Activated CD8-positive, alpha-beta memory T cell treated with anti-CD3 and anti-CD28 coated beads for 4 hours (primary cell): ENCODE data around the gene PRPF6.
"Not testable (repeated sequence)": the region's sequence is repeated elsewhere in the genome, so short reads cannot be mapped to it uniquely, and the experiment has no call there.

Experiments used
- DNase-seq, 2 donors: peaks; one replicate each; pipeline ENCODE4 v3.0.0-alpha.2; 2020; ENCODE audit warnings: low read depth in 2 of 2

The PRPF6 gene

DNA sequence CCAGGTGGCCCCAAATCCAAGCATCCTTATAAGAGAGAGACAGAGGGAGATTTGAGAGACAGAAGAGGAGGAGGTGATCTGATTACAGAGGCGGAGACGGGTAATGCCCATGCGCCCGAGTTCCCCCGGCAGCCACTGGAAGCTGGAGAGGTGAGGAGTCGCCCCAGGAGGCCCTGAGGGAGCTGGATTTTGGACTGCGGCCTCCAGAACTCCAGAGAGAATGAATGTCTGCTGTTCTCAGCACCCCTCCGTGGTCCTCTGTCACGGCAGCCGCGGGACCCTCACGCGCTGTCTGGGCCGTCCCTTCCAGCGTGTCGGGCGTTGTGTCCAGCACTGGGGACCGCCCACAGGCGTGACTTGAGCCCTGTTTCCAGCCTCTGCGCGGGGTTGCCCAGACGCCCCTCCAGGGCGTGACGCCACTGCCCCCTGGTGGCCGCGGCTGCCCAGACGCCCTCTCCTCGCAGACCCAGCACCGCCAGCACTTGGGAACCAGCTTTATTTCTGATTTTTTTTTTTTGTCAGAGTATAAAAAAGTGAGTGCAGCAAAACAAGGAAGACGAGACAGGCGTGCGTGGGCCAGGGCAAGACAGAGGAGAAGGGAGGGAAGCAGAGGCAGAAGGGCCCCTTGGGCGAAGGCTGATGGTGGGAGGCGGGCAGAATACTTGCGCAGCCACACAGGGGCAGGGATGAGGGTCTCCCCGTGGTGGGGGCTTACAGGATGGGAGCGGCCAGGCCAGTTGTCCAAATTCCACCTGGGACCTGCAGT, 7.1 kb upstream of the PRPF6 start:
- DNase-seq = no peak

DNA sequence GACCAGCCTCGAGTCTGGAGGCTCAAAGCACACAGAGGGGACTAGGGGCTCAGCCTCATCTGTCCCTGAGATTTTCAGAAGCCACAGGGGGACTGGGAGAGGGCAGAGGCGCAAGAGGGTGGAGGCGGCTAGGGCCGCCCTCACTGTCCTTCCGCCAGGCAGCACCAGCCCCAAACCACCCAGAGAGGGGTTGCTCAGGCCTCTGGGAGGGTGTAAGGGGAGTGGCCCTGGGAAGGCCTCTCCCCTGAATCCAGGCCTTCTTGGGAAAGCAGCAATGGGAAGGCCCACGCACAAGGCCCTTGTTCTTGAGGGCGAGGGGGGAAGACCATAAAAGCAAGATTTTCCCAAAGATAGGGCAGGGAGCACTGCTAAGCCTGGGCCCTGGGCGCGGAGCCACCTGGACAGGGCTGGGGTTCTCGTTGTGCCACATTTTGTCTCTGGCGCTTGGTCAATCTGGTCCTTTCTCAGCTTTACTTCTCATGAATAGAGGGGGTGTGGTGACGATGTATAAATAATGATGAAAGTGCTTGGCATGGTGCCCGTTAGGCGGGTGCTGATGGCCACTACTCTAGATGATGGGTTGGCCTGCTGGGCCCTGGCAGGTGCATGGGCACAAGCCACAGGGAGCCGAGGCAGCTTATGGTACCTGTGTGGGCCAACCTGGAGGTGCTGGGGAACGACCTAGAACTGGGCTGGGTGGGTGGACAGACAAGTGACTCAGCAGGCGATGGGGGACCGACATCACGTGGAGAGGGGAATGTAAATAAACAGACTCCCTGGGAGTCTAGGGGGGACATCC, 6.3 kb upstream of the PRPF6 start:
- DNase-seq = no peak

DNA sequence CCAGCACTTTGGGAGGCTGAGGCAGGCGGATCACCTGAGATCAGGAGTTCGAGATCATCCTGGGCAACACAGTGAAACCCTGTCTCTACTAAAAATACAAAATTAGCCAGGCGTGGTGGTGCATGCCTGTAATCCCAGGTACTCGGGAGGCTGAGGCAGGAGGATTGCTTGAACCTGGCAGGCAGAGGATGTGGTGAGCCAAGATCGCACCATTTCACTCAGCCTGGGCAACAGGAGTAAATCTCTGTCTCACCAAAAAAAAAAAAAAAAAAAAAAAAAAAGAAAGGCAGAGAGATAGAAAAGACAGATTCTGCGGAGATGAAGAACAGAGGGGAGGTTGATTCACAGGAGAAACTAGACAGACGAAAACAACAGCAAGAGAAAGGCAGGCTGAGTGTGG, 4.4 kb upstream of the PRPF6 start:
- not testable (repeated sequence) for DNase-seq

DNA sequence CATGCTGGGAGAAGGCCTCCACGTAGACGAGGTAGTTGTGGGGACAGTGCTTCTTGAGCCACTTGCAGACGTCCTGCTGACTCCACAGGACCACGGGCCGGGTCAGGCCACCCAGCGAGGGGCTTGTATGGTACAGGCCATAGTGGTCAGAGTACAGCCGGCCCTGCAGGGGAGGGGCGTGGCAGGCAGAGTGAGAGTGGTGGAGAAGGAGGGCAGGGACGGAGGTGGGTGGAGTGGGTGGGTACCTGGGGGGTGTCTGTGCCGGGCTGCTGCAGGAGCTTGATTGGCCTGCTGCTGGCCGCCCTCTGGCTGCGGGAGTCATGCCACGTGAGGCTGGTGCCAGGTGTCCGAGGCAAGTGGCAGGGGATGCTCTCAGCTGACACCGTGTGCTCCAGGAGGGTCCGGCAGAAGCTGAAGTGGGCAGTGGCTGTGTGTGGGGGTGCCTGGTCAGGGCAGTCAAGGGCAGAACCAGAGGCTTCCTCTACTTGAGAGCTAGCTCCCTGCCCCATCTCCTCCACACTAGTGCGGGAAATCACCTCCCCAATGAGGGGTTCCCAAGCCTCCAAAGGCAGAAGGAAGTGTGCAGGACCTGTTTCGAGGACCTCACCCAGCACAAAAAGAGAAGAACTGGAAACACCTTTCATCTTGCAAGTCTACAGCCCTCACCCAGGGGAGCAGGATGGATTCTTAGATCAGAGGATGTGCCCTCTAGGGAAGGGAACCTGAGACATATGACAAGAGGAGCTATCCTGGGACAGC, 3.8 kb upstream of the PRPF6 start:
- DNase-seq = no peak

DNA sequence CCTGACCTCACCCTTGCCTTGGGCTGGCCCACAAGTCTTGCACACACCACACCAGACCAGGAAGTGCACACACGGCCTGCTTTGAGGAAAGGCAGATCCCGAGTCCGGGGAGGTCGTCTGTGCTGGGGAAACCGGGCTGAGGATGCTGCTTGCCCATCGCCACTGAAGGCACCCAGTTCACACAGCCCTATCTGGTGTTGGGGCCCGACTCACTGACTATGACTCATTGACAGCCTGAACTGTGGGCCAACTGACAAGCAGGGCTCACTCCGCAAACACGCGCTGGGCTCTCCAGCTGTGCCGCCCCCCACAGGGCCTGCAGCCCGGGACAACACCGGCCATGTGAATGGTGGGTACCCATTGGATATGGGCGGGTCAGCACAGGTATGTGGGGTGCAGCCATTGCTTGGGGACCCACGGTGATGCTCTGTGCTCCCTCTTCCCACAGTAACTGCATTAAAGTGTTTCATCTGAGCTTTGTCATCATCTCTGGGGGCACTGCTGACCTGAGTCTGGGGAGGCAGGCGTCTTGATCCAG, 3.1 kb upstream of the PRPF6 start:
- DNase-seq = no peak

DNA sequence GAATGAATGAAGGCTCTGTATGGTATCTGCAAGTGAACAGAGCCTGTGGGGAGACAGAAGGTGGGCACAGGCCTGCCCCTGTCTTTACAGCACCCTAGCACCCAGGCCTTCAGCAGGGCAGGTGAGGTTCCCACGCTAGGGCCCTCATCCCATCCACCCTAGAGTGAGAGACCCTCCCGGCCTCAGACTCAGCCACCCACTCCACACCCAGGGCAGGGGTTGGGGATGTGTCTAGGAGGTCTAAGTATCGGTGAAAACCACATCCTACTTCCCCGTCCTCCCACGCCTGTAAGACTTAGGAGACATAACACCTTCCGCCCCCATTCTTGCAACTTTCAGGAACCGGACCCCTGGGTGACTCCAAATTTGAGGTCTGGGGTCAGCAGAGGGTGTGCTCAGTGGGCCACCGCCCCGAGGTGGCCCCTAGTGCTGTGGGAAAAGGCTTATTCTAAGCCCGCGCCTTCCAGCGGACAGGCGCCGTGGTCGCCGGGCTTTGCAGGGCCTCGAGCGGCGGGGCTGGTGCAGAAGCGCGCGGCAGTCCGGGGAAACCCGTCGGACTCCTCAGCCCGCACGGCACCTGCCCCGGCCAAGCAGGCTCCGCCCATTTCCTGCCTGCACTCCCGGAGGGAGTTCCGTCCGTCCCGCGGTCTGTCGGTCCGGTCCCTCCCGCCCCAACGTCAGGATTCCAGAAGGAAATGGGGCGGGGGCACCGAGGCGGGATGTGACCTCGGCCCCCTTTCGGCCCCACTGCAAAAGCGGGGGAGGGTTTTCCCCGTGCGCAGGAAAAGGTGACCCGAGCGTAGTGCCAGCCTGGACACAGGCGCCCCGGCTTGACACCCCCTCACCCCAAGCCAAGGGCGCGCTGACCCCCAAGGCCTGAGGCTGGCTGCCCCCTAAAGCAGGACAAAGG, 2.4 kb upstream of the PRPF6 start:
- DNase-seq = no peak

DNA sequence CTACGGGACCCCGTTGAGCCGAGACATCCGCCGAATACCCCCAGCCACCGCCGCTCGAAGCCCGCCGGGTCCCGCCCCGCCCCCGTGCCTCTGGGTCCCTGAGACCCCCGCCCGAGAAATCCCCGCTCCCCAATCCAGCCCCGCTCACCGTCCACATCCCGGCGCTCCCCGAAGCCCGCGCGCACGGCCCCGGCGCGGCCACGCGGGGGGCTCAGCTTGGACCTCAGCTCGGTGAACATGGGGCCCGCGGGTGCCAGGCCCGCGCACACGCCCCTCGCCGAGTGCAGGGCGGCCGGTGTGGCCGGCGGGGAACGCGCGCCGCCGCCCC, 1.7 kb upstream of the PRPF6 start:
- DNase-seq = no peak

DNA sequence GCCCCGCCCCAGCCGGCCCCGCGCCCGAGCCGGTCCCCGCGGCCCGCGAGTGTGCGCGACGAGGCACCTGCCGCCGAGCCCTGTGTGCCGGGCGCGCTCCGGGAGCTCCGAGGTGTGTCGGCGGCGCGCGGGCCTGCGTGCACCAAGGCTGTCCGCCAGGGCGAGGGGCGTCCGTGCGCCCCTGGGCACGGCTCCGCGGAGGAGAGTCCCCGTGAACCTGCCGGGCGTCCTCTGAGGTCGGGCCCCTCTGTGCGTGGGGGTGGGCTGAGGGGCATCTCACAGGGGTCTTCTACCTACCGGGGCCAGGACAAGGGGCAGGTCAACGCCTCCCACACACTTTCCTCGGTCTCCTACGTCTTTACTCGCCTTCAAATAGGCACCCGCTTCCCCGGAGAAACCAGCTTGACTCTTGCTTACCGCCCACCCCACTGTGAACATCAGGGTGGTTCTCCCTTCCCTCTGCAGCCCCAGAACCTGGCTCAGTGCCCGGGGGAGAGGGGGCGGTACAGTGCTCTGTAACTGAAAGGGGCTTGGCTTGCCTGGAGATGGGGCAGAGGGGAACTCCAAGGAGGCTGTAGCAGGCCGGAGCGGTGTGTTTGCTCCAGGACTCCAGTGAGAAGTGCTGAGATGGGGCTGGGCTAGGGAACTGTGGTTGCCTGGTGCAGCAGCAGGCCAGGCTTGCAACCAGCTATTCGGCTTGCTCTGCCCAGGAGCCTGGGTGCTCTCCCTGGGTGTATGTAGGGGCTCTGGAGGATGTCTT, 1.2 kb upstream of the PRPF6 start, which contains the start of gene SAMD10:
SAMD10 (minus strand) TSS at position 86 of the 760 bp plus-strand sequence. CDS start 175 bp downstream, outside the sequence.
- peak; percentile 74 to 78 for DNase-seq

DNA sequence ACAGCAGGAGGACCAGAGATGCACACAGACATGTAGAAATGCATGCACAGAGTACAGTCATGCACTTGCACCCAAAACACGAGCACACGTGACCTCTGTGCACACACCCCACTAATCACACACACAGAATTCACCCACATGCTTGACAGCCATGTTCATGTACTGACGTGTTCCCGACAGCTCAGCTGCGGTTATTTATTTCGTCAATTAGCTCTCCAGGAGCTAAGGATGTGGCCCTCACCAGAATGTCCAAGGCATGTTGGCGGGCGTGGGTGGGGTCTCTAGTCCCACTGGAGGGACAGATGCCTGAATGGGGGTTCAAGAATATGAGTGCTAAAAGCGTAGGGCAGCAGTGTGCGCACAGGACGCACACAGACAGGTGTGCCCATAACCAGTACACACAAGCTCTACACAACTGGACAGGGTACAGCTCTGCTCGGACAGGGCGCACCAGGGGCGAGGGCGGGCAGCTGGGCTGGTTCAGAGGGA, 571 bp upstream of the PRPF6 start:
- DNase-seq = no peak

DNA sequence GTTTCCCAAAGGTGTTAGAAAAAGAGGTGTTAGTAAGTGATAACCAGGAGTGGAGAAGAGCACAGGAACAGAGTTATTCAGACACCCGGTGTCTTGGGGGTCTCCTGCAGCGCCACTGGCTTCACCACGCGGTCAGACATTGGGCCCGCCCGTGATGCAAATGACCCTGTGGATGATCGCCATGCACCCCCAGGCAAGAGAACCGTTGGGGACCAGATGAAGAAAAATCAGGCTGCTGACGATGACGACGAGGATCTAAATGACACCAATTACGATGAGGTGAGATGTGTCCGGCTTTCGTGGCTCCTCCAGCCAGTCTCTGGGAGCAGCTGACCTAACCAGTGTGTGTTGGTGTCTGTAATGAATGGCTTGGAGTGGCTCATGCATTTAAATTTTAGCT, 2.0 kb downstream of the PRPF6 start:
- DNase-seq = no peak

DNA sequence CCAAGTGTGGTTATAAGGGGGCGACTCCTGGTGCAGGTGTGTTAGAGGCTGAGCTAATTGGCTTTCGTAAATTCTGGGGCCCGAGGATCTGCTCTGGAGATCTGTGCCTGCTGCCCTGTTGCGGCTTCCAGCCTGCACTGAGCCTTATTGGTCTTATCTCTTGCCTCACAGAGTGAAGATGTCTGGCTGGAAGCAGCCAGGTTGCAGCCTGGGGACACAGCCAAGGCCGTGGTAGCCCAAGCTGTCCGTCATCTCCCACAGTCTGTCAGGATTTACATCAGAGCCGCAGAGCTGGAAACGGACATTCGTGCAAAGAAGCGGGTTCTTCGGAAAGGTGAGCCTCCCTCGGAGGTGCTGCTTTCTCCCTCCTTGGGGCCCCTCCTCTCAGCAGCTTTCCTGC, 20.0 kb downstream of the PRPF6 start:
- DNase-seq = no peak

DNA sequence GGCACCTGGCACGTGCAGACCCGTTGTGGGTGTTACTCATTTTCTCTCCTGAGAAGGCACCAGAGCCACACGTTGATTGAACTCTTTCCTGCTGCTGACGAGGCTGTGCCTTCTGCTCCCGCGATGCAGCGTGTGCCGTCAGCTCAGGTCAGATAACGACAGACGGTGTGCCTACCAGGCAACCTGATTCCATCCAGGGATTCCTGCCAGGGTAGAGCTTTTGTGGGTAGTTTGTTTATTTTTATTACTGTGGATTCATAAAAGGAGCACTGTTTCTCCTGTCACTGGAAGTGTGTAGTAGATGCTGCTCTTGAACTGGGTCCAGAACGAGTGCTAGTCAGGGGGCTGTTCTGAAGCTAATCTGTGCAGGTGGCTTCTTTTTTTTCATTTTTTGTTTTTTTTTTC, 20.7 kb downstream of the PRPF6 start:
- no peak for DNase-seq

DNA sequence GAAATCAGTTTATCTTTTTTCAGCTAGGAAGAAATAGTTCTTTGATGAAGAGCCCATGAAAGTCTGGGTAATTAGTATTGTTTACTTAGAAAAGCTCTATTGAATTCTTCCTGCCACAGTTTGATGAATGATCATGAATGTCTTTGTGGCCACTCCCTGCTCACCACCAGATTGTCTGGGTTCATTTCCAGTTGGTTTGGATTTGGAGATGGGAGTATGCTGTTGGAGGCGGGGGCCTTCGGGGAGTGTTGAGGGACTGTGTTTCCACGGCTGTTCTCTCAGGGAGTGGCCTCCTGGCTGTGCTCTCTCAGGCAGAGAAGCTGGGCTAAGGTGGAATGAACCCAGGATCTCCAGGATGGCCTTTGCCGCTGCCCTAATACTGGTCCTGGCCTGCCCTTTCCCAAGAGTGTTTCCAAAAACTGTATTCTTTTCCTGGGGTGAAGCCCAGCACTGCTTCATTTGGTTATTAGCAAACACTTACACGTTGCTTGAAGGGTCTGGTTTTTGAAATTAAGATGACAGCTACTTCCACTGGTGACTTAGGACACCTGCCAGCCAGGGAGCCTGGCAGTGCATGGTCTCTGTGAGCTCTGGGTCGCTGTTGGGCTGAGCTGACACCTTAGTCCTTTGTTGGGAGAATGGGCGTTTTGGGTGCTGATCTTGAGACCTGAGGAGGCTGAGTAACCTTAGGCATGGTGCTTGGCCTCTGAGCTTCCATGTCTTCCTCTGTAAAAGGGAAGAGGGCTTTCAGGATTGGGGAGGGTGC, 23.2 kb downstream of the PRPF6 start:
- no peak for DNase-seq

DNA sequence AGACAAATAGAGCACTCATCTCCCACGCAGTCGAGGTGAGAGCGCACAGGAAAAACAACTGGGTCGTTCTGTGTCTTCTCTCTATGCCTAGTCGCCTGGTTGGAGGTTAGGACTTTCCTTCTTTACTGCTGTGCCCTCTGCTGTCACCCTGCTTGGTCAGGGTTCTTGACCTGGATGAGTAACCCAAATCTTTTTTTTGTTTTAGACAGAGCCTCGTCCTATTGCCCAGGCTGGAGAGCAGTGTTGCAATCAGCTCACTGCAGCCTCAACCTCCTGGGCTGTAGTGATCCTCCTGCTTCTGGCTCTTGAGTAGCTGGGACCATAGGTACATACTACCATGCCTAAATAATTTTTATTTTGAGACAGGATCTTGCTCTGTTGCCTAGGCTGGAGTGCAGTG, 24.5 kb downstream of the PRPF6 start:
- no peak for DNase-seq

DNA sequence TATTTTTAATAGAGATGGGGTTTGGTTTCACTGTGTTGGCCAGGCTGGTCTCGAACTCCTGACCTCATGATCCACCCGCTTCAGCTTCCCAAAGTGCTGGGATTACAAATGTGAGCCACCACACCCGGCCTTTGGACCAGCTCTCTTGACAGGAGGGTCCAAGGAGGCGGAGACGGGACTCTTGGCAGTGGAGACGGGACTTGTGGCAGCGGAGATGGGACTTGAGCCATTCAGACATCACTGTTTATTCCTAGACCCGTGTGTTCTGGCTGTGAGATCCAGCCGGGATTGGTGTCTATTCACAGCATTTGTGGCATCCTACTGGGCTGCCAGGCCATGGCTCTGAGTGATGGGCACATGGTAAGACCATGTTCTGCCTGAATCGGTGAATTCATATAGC, 25.6 kb downstream of the PRPF6 start:
- DNase-seq = no peak

DNA sequence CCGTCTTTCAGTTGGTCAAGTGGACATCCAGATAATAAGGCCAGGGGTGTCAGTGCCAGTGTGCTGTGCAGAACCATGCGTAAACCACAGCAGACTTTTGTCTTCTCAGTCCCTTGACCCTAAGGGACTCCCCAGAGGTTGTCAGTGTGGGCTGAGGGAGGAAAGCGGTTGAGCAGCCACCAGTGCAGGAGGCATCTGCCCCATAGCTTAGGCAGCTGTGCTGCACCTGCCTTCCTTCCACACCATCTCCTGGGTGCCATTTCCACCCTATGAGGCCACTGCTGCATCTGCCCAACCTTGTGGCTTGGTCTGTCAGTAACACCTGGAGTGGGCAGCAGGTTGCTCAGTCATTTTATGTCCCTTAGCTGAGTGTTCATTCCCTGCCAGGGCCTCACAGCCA, 26.0 kb downstream of the PRPF6 start:
- no peak for DNase-seq

DNA sequence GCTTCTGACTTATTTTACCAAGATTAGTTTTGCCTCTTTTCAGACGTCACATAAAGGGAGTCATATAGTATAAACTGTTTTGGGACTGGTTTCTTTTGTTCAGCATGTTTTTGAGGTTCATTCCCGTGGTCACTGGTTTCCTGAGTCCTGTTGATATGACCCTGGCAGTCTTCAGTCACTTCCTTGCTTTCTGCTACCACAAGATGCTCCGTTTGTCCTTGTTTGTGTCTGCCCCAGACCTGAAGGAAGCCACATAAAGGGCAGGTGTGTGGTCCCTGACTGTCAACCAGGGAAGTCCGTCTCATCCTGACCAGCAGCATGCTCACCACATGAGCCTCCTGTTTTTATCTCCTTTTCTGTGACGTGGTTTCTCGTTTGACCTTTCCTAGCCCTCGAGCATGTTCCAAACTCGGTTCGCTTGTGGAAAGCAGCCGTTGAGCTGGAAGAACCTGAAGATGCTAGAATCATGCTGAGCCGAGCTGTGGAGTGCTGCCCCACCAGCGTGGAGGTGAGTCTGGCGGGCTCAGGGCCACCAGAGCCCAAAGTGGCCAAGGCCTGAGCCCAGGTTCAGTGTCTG, 29.0 kb downstream of the PRPF6 start:
- DNase-seq = no peak

DNA sequence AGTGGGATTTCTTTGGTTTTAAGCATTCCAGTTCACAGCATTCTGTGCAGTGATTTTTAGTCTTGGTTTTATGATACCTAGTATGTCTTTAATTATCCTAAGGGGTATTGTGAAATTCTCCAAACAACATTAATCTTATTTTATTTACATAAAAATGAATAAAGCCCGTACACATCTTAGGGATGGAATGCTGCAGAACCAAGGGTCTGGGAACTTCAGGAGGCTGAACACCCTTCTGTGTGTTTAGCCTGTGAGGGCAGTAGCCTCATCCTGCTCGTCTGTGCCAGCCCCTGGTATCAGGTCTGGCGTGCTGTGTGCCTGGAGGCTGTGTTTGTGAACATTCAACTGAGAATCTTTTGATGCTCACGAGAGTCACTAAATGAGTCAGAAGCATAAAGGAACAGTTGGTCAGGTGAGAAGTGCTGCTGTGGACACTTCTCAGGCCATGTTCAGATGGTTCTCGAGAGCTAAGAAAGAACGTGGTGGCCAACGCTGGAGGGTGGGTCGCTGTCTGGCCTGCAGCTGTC, 29.8 kb downstream of the PRPF6 start:
- DNase-seq = no peak

DNA sequence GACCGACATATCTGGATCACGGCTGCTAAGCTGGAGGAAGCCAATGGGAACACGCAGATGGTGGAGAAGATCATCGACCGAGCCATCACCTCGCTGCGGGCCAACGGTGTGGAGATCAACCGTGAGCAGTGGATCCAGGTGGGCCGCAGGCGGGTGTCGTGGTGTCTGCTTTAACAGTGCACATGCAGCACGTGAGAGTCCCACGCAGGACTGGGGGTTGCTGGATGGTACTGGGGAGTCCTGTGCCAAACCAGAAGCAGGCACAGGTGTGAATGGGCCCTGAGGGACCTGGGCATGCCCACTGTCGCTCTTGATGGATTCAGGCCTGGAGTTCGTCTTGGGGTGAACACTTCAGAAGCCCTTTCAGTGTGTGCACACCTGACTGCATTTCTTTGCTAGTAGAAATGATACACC, 30.4 kb downstream of the PRPF6 start:
- DNase-seq = no peak
